GM12891 (cell line): ENCODE results near the gene SLC25A24.

ENCODE experiments used
- PAX5 ChIP-seq: IDR thresholded peaks from 2 replicates; pipeline ENCODE4 v1.6.1; 2011; ENCODE audit warnings: low read length, moderate library complexity, mild to moderate bottlenecking; ENCODE audit not compliant: insufficient read depth, severe bottlenecking
- POLR2A ChIP-seq: IDR thresholded peaks from 2 replicates; pipeline ENCODE4 v1.6.1; 2011; ENCODE audit warnings: low read depth, low read length, control low read depth
- POLR2AphosphoS5 ChIP-seq: IDR thresholded peaks from 2 replicates; pipeline ENCODE4 v1.6.1; 2011; ENCODE audit warnings: low read depth, low read length, control low read depth
- POU2F2 ChIP-seq: IDR thresholded peaks from 2 replicates; pipeline ENCODE4 v1.6.1; 2011; ENCODE audit warnings: low read depth, mild to moderate bottlenecking, control low read depth, low read length, moderate library complexity
- SPI1 ChIP-seq: IDR thresholded peaks from 2 replicates; pipeline ENCODE4 v1.6.1; 2011; ENCODE audit warnings: low read depth, low read length, control low read depth
- TAF1 ChIP-seq: IDR thresholded peaks from 2 replicates; pipeline ENCODE4 v1.6.1; 2011; ENCODE audit warnings: low read depth, low read length, control low read depth

- TF ChIP-seq POLR2AphosphoS5 (no peak), SPI1 (no peak), POLR2A (no peak), TAF1 (no peak), POU2F2 (no peak), PAX5 (no peak)
These were observed 70.1 kb downstream of the SLC25A24 start for GRCh38 chr1:108129999-108130398.
